Neural progenitor cell (in vitro differentiated cells): Measurements from ENCODE around the gene ABHD4.

Experiments used
- EZH2 ChIP-seq: fragments of 200-600 bp; sonication (generic); IDR thresholded peaks from 2 replicates; pipeline ENCODE4 v1.6.1; 2017; ENCODE audit warnings: antibody characterized with exemption, mild to moderate bottlenecking, moderate library complexity
- TF ChIP-seq, protein P1 (sequence below): fragments of 200-600 bp; sonication (generic); IDR thresholded peaks from 2 replicates; pipeline ENCODE4 v1.5.1; 2017; ENCODE audit warnings: antibody characterized with exemption, mild to moderate bottlenecking

DNA sequence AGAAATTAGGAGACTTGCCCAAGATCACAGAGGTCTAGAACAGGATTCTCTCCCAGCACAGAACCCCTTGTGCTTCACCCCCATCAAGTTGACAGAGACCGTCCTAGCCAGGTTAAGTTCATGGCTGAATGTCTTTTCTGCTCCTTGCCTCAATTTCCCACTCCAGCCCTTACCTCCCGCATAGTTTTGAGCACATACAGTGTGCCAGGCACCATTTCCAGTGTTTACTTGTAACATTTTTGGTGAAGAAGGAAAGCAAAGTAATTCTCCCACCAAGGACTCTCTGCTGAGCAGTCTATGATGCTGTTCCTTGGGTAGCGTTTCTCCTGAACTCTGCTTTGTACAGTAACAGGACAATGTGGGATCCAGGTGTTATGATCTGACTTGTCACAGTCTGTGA lies 1.2 kb downstream of the ABHD4 start:
- TF ChIP-seq, protein P1, sequence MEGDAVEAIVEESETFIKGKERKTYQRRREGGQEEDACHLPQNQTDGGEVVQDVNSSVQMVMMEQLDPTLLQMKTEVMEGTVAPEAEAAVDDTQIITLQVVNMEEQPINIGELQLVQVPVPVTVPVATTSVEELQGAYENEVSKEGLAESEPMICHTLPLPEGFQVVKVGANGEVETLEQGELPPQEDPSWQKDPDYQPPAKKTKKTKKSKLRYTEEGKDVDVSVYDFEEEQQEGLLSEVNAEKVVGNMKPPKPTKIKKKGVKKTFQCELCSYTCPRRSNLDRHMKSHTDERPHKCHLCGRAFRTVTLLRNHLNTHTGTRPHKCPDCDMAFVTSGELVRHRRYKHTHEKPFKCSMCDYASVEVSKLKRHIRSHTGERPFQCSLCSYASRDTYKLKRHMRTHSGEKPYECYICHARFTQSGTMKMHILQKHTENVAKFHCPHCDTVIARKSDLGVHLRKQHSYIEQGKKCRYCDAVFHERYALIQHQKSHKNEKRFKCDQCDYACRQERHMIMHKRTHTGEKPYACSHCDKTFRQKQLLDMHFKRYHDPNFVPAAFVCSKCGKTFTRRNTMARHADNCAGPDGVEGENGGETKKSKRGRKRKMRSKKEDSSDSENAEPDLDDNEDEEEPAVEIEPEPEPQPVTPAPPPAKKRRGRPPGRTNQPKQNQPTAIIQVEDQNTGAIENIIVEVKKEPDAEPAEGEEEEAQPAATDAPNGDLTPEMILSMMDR = no peak
- TF ChIP-seq EZH2 = no peak
